RKO (cell line): Measurements from ENCODE around the gene BTN1A1.
A peak's percentile ranks its signal among the peaks of the same experiment; 100 is the strongest.

Experiments used
- DNase-seq: peaks from one replicate; pipeline ENCODE4 v3.0.0-alpha.2; 2016; ENCODE audit warnings: low spot score

Gene BTN1A1

DNA sequence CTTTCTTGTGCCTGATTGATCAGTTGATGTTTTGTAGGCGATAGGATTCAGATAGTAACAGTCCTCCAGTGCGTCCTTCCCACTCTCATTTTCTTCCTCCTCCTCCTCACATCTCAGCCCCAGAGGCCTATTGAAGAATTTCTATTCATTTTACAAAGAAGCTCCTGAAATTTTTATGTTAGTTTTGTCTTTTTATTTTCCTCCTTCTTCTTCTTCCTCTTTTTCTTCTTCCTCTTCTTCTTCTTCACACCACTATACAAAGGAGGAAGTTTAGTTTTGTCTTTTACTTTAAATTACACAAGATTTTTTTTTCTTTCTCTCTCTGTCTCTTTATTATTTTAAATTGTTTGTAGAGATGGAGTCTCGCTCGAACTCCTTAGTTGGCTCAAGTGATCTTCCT, 23.2 kb upstream of the BTN1A1 start:
- DNase-seq = no peak

DNA sequence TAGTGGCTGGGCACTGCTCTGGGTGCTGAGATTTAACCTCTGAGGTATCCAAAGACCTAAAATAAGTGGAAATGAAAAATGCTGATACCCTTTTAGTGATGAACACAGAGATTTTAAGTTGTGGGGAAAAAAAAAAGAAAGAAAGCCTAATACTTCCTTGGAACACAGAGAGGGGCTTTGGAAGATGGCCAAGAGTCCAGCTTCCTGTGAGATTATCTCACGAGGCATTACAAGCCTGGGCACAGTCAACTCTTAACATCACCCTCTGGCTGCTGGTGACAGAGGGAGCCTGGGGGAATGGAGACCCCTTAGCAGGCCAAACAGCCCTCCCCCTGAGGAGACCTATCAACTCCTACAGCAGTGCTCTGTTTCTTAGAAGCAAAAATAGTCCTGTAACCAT, 22.7 kb upstream of the BTN1A1 start:
- no peak for DNase-seq

DNA sequence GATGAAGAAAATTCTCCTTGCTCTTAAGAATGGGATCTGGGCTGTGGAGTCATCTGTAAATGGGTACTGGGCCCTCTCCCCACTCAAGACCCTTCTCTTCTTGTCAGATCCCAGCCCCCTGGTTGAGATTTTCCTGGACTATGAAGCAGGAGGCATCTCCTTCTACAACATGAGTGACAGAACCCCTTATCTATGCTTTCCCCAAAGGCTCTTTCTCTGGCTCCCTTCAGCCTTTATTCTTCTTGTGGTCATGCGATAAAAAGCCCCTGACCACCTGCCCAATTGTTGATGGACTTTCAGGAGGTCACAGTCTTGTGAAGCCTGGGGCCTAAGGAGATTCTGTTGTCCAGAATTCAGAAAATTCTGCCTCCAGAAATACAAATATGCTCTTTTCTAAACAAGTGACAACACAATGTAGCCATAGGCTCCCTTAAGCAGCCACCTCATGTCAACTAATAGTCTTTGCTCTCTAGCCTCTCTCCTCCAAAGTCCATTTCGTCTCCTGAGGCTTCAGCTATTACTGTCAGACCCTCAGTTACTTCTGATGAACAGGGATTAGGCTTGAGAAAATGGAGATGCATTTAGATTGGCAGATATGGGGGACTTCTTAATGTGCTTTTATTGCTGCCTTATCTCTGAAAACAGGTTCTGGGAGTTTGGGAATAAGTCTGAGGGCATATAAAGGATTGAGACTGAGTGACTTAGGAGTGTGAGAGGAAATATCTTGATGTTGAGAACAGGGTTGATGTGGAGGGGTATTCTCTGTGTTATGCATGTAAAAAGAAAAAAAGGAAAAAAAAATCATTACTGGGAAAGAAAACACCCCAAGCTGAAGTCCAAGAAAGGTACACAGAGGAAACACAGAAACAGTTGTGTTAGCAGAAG, 21.8 kb upstream of the BTN1A1 start:
- no peak for DNase-seq

DNA sequence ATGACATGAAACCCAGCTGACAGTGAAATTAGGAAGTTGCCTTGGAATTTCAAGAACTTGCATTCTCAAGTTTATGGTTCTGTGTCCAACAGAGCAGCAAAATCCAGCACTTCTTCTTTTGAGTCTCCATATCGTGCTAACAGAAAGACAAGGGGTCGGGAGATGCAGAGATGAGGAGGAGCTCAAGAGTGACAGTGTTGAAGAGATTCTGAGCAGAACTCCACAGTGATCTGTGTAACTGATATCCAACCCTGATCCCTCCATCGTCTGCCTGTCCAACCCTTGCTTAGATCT, 21.2 kb upstream of the BTN1A1 start:
- no peak for DNase-seq

DNA sequence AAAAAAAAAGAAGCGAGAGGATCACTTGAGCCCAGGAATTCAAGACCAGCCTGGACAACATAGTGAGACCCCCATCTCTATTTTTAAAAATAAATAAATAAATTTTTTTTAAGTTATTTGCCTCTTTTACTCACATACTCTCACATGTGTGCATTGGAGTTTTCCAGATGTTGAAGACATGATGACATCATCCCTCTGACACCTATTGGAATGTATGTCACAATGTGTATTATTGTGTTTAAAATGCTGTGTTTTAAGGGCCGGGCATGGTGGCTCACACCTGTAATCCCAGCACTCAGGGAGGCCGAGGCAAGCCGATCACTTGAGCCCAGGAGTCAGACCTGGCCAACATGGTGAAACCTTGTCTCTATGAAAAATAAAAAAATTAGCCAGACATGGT, 17.8 kb upstream of the BTN1A1 start:
- no peak for DNase-seq

DNA sequence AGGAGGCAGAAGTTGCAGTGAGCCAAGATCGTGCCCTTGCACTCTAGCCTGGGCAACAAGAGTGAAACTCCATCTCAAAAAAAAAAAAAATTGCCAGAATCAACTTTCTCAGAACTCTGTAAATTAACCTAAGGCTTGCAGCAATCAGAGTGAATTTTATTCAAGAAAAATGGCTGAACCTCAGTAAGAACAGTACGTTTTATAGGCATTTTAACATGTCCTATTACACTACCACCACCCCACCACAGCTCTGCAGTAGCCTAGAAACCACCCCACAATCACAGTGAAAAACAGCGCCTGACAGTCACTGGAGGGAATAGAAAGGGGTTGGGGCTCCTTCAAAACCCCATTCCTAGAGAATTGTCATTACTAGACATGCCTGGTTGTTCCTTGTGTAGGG, 16.4 kb upstream of the BTN1A1 start:
- no peak for DNase-seq

DNA sequence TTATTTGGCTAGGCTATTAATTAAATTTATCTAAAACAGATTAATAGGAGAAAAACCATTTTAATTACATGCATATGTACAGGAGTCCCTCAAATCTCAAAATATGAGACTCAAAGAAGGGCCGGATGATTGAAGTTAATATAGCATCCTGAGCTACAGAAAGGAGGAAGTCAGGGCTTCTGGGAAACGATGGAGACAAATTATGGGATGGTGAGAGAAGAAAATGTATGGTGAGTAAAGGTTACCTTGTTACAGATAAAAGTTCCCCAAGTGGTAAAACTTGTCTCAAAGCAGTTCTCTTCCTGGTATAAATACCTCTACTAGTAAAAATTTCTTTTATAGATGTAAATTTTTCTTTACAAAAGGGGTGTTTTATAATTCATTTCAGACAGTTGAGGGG, 15.9 kb upstream of the BTN1A1 start:
- DNase-seq = no peak

DNA sequence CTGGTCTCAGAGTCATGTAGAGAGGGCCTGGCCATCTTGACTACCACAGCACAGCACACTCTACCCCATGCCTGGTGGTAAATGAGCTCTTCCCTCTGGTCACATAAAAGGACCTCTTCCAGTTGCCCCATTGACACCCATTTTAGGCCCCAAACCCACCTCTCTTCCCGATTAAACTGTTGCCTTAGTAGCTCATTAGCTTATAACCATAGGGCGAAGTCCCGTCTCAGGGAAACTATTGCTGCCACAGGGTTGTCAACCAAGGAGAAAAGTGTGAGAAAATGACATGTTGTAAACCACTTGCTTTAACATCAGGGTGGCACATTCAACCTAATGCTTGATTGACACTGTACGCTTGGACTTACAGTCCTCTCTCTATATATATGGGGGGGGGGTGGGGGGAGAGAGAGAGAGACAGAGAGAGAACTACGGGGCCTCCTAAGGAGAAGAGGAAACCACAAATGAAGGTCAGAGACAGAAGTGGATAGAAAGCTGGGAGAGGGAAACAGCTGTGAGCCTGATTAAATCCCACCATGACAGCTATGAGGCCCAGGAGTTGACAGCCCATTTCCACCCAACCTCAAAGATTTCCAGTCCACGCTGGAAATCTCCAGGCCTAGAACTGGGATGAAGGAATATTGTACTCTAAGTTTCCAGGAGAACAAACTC, 14.9 kb upstream of the BTN1A1 start:
- no peak for DNase-seq

DNA sequence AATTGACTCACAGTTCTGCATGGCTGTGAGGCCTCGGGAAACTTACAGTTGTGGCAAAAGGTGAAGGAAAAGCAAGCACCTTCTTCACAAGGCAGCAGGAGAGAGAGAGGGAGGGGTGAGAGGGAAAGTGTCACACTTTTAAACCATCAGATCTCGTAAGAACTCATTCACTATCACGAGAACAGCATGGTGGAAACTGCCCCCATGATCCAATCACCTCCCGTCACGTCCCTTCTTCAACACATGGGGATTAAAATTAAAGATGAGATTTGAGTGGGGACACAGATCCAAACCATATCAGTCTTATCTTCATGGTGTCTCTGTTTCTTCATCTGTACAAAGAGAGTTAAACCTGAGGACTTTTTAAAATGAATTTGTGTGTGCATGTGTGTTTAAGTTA, 13.7 kb upstream of the BTN1A1 start:
- DNase-seq = no peak

DNA sequence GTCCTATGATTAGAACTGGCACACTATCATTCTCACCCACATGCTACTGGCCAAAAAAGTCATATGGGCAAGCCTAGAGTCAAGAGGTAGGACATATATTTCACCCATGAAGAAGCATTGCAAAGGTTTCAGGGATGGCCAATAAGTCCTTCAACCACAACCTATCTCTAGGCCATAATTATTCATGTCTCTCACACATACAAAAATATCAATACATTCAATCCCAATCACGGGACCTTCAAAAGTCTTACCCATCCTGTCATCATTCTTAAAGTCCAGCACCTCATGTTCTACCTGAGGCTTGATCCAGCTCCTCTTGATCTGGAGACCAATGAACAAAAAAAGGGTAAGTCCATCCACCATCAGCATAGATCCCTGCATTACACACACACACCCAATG, 12.6 kb upstream of the BTN1A1 start:
- no peak for DNase-seq

DNA sequence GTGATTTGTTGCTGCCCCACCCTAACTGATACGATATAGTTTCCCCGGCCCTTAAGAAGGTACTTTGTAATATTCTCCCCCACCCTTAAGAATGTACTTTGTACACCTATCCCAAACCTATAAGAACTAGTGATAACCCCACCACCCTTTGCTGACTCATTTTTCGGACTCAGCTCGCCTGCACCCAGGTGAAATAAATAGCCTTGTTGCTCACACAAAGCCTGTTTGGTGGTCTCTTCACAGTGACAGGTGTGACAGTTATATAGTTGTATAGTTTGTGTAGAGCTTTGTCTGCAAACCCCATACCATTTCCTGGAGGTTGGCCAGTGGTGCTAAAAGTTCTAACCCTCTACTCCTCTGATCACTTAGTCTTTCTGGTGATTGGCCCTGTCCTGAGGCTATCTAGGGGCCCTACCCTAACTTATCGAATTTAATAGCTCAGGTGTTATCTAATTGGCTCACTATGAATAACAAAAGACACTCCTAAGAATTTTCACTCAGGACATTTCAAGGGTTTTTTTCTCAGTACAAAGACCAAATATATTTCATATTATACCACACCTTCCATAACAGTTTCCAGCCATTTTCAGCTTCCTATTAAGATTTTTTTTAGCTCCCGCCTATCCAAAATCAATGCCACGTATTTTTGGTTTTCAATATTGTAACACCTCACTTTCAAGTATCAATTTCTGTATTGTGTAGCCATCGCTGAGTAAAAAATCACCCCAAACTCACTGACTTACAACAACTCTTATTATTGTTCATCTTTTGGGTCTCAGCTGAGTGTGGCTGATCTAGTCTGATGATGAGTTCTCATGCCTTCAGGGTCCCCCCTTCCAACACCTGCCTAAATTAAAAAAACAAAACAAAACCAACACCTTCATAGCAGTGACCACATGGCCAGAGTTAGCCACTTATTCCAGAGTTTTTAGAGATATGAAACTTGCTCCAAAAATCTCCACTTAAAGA, 9.8 kb upstream of the BTN1A1 start:
- no peak for DNase-seq

DNA sequence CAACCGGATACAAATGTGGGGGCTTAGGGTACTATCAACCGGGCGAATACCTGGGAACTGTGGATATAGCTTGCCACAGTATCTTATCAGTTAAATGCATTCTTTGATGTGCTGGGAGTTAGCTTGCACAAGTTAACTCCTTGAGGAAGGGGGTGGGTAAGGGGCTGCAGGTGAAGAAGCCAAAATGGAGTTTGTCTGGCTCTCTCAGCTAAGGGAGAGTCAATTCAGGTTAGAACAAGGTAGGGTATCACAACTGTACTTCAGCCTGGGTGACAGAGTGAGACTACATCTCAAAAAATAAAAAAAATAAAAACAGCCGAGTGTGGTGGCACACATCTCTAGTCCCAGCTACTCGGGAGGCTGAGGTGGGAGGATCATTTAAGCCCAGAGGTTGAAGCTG, 8.5 kb upstream of the BTN1A1 start:
- DNase-seq = no peak

DNA sequence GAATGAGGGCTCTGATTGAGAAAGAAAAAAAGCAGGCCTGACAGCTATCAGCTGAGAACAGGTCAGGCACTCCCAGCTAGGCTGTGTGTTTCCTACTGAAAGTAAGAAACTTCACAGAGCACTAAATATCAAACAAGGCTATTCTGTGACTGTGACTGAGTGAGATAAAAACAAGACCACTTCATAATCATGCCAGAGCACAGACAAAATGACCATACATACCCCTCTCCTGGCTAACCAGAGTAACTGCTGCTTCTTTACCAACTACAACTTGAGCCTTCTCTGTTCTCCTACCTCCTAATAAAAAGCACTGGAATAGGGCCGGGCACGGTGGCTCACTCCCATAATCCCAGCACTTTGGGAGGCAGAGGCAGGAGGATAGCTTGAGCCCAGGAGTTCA, 6.8 kb upstream of the BTN1A1 start:
- DNase-seq = peak; percentile 66

DNA sequence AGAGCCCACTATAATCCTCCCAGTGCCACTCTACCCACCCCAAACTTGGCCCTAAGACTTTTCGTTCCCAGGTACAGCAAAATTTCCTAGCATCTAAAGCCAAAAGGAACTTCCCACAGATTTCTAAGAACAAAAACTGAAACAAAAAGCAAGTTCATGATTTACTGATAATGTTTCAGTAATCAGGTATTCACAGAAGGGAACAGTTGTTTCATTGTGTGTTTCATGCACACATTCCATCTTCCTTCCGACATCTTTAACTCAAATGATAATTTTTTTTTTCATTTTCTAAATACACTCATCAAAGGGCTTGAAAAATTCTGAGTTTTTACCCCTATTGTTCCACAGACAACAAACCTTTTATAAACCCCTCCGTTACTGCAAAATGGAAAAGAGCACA, 6.0 kb upstream of the BTN1A1 start:
- no peak for DNase-seq

DNA sequence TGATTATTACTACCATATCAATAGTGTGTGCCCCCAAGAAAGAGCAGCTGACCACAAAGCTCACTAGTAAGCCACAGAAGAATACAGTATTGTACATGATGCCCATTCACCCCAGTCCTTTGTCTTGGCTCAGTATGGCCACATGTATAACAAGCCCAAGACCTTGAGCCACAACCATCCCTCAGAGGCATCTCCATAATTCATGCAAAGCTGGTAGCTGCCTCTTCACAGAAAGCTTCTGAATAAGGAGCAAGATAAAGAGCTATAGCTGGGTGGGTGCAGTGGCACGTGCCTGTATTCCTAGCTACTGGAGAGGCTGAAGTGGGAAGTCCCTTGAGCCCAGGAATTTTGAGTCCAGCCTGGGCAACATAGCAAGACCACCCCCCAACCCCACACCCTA, 4.8 kb upstream of the BTN1A1 start:
- DNase-seq = no peak

DNA sequence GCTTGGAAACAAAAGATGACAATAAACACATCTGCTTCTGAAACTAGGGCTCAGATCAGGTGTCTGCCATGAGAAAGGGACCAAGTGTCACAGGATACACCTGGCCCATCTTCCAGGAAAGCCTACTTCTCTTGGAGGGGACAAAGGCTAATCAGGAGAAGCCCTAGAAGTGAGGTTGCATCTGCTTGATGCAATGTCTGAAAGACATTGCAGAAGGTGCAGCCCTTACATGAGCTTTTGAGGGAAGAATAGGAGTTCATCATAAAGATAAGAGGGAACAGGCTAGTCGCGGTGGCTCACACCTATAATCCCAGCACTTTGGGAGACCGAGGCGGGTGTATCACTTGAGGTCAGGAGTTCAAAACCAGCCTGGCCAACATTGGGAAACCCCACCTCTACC, 2.5 kb upstream of the BTN1A1 start:
- DNase-seq = no peak

DNA sequence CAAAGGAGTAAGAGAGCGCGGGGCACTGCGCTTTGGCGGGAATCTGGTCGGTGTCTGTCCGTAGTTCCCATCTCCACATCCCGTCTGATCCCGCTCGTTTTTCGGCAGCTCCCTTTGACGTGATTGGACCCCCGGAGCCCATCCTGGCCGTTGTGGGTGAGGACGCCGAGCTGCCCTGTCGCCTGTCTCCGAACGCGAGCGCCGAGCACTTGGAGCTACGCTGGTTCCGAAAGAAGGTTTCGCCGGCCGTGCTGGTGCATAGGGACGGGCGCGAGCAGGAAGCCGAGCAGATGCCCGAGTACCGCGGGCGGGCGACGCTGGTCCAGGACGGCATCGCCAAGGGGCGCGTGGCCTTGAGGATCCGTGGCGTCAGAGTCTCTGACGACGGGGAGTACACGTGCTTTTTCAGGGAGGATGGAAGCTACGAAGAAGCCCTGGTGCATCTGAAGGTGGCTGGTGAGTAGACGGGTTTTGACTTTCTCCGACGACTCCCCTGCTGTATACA, 1.4 kb downstream of the BTN1A1 start:
- DNase-seq = no peak

DNA sequence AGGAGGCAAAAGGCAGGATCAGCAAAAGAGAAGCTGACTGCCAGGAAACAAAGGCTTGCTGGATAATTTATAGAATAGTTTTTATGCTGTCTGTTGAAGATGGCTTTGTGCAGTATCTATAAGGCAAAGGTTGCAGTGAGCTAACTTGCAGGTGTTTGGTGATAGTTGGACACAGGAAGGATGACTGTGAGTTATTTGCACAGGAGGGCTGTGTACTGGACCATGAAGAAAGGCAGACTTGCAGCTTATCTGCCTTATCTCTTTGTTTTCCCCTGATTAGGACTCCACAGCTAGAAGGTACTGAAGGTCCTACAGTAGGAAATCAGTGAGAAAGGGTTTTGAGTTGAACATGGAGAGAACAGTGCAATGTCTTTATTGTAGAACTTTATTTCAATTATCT, 2.1 kb downstream of the BTN1A1 start:
- DNase-seq = no peak

DNA sequence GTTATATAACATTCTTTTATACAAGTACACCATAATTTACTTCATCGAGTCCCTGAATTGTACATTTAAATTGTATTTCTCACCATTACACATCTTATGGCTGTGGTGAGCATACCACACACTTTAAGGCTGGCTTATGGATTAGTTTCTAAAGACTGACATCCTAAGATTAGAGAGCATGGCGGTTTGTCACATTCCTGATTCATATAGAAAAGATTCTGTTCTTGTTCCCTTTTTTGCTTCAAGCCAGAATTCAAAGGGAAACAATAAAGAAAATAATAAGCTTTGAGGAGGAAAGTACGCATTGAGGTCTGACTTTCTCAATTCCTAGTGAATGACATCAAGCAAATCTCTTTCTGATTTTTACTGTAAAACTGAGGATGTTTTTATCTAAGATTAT, 2.5 kb downstream of the BTN1A1 start:
- no peak for DNase-seq

DNA sequence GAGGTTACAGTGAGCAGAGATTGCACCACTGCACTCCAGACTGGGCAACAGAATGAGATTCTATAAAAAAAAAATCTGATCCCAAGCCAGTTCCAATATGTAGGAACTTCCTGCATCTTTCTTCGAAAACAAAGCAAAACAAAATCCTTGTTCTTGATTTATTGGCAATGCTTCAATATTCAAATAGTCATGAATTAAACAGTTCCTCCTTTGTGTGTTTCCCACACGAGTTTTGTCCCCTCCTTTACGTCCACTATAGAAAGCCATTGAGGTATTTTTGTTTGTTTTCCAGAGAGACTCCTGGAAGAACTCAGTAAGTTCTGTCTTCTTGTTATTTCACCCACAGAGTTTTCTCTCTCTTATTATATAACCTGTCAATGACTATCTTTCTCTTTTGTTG, 7.6 kb downstream of the BTN1A1 start:
- no peak for DNase-seq

DNA sequence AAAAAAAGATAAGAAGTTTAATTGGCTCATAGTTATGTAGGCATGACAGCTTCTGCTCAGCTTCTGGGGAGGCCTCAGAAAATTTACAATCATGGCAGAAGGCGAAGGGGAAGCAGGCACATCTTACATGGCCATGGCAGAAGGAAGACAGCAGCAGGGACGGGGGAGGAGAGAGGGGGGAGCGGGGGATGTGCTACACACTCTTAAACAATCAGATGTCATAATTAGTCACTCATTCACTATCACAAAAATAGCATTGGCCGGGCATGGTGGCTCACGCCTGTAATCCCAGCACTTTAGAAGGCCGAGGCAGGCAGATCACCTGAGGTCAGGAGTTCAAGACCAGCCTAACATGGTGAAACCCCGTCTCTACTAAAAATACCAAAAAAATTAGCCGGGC, 10.9 kb downstream of the BTN1A1 start:
- DNase-seq = peak; percentile 81

DNA sequence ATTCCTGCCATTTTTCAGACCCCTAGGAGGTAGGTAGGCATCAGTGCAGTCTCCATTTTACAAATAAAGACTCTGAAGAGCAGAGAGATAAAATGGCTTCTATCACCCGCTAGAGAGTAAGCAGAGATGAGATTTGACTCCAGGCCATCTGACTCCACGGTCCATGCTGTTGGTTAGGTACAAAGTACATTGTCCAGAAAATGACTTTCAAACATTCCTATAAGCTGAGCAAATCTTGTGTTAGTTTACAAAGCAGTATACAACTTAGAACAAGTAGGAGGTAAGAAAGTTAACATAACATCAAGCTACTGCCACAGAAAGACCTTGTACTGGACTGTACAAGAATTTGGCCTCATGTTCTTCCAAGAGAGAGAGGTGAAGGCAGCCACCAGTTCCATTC, 14.9 kb downstream of the BTN1A1 start:
- no peak for DNase-seq
